Upper lobe of left lung (tissue), 4 donors: ENCODE results near the gene NMT2.

Experiments used
- CTCF ChIP-seq, 6 experiments: fragments of 450-650 bp in 4 of 6; fragments of 200-600 bp in 2 of 6; sonication (generic) in 2 of 6; IDR thresholded peaks; one replicate each; pipeline ENCODE4 v1.5.1; 2016 to 2019; ENCODE audit warnings: antibody characterized with exemption in 6 of 6
- EP300 ChIP-seq, 4 donors: sonication (generic); formaldehyde crosslinking; IDR thresholded peaks; one replicate each; pipeline ENCODE4 v1.5.1; 2017; ENCODE audit warnings: antibody characterized with exemption in 4 of 4, control low read depth in 2 of 4

- TF ChIP-seq CTCF (IDR thresholded peaks at IDR 0.05) (no peak), EP300 (IDR thresholded peaks at IDR 0.05) (no peak)
Observed at GRCh38 chr10:15059914-15060313, 108.6 kb downstream of the NMT2 start.
